AG08396 (cell line): ENCODE data around the gene TNFAIP3.
"Not testable (repeated sequence)": the region's sequence is repeated elsewhere in the genome, so short reads cannot be mapped to it uniquely, and the experiment has no call there.

Experiments
- DNase-seq: peaks from one replicate; pipeline ENCODE4 v3.0.0; 2012; ENCODE audit warnings: low spot score, mixed read lengths

TNFAIP3 gene

GRCh38 chr6:137878486-137879285 lies 11.6 kb downstream of the TNFAIP3 start:
- no peak for DNase-seq

DNA sequence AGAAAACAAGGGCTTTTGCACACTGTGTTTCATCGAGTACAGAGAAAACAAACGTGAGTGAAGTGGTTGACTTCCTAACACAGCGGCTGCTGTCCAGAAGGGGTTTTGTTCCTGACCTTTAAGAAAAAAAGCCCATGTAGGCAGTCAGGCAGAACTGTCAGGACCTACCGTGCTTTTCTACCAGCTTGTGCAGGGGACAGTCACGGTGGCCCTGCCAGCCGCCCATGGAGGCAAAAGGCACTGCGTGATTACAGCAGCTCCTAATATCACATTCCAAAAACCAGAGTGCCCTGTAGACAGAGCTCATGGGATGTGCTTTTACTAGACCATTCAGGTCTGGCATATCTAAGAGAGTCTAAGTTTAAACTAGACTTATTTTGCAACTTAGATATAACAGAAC lies 12.2 kb downstream of the TNFAIP3 start:
- no peak for DNase-seq

DNA sequence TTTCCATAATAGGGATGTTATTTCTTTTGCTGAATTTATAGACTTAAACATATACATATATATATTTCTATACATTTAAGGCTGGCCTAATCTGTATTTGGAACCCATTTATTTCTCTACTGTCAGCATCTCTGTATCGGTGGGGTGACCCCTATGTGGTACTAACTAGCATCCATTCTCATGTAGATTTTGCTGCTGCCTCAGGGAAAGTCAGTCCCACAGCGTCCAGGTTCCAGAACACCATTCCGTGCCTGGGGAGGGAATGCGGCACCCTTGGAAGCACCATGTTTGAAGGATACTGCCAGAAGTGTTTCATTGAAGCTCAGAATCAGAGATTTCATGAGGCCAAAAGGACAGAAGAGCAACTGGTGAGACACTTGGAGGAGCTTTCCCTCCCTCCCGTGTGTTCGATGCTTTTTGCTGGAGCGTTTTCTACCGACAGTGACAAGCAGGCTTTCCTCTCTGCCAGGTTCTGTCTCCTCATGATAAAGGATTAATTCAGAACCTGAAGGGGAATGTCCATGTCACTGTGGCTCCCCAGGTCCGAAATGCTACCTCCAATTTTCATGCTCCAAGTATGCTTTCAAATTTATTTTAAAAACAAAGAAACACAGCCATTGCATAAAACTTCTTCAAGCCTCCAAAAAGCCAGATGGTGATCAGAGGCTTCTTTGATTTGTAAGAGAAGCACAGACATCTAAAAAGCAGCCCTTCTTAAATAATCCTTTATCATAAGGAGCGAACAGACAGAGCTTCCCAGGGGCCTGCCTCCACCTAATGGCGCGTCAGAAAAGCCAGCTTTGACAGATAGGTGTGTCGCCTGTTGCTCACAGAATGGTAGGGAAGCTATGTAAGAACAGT lies 13.1 kb downstream of the TNFAIP3 start:
- DNase-seq, result no peak

DNA sequence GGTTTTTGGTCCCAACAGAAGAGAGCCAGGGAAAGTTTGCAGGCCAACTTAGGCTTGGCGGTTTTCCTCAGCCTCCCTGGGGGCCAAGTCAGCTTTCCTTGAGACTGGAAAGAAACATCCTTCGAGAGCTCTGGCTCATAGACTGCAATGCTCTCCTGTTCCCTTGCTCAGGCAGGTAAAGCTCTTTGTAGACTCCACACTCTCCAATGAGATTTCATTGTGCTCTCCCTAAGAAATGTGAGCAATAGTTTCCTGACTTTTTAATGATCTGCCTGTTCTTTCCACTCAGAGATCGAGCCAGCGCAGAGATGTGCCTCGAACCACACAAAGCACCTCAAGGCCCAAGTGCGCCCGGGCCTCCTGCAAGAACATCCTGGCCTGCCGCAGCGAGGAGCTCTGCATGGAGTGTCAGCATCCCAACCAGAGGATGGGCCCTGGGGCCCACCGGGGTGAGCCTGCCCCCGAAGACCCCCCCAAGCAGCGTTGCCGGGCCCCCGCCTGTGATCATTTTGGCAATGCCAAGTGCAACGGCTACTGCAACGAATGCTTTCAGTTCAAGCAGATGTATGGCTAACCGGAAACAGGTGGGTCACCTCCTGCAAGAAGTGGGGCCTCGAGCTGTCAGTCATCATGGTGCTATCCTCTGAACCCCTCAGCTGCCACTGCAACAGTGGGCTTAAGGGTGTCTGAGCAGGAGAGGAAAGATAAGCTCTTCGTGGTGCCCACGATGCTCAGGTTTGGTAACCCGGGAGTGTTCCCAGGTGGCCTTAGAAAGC lies 13.9 kb downstream of the TNFAIP3 start:
- no peak for DNase-seq

DNA sequence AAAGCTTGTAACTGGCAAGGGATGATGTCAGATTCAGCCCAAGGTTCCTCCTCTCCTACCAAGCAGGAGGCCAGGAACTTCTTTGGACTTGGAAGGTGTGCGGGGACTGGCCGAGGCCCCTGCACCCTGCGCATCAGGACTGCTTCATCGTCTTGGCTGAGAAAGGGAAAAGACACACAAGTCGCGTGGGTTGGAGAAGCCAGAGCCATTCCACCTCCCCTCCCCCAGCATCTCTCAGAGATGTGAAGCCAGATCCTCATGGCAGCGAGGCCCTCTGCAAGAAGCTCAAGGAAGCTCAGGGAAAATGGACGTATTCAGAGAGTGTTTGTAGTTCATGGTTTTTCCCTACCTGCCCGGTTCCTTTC lies 14.4 kb downstream of the TNFAIP3 start:
- no peak for DNase-seq

- no peak for DNase-seq
Observed at GRCh38 chr6:137882225-137882961, 15.3 kb downstream of the TNFAIP3 start.

- no peak for DNase-seq
Observed at GRCh38 chr6:137883400-137884148, 16.5 kb downstream of the TNFAIP3 start.

DNA sequence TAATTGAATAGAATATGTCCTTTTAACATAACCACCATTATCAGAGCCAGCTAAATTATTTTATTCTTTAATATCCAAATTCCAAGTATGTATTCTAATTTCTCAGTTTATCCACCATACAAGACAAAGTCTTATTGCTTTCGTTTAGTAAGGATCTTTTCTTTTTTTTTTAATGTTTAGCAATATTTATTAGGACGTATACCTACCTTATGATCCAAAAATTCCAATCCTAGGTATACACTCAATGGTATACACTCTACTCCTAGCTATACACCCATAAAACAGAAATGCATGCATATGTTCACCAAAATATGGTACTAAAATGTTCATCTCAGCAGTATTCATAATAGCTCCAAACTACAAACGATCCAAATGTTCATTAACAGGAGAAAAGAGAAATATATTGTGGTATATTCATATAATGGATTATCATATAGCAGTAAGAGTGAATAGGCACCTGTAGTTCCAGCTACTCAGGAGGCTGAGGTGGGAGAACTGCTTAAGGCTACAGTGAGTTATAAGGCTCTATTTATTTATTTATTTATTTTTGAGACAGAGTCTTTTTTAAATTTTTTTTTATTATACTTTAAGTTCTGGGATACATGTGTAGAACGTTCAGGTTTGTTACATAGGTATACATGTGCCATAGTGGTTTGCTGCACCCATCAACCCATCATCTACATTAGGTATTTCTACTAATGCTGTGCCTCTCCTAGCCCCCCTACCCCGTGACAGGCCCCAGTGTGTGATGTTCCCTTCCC lies 17.3 kb downstream of the TNFAIP3 start:
- DNase-seq, result no peak

GRCh38 chr6:137884910-137885229 lies 17.8 kb downstream of the TNFAIP3 start:
- not testable (repeated sequence) for DNase-seq

DNA sequence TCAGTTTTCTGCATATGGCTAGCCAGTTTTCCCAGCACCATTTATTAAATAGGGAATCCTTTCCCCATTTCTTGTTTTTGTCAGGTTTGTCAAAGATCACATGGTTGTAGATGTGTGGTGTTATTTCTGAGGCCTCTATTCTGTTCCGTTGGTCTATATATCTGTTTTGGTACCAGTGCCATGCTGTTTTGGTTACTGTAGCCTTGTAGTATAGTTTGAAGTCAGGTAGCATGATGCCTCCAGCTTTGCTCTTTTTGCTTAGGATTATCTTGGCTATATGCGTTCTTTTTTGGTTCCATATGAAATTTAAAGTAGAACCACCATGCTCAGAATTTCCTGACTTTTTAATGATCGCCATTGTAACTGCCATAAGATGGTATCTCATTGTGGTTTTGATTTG lies 19.2 kb downstream of the TNFAIP3 start:
- DNase-seq, result not testable (repeated sequence)

GRCh38 chr6:137890983-137891537 lies 24.0 kb downstream of the TNFAIP3 start:
- DNase-seq, result no peak

GRCh38 chr6:137892271-137892708 lies 25.2 kb downstream of the TNFAIP3 start:
- DNase-seq, result peak; percentile 61

DNA sequence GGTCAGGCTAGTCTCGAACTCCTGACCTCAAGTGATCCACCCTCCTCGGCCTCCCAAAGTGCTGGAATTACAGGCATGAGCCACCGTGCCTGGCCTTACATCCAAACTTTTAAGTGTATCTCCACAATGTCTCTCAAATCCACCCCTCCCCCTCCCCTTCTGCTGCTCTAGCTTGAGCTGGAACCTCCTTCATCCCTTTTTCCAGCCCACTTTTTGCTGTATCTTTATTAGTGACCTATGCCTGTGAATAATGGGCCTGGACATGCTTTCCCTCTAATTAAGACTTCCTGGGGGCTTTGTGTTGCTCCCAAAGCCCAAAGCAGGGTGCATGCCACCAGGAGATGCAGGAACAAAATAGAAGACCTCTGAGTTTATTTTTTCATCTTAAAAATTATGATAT lies 26.1 kb downstream of the TNFAIP3 start:
- DNase-seq, result no peak

DNA sequence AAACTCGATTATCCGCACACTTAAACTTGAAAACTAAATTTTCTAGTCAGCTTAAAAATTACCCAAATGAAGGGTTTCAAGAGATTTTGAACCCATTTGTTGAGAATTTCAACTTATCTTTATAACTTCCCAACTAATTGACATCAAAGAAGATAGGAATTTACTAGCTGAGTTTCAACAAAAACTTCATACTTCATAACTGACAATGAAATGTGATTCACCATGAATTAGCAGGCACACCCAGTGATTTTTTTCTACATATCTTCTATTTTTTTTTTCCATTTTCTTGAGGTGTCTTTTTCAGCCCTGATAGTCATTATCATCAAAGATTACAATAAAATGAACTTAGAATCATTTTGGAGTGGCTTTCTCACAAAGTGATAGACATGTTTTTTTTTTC lies 26.7 kb downstream of the TNFAIP3 start:
- no peak for DNase-seq

DNA sequence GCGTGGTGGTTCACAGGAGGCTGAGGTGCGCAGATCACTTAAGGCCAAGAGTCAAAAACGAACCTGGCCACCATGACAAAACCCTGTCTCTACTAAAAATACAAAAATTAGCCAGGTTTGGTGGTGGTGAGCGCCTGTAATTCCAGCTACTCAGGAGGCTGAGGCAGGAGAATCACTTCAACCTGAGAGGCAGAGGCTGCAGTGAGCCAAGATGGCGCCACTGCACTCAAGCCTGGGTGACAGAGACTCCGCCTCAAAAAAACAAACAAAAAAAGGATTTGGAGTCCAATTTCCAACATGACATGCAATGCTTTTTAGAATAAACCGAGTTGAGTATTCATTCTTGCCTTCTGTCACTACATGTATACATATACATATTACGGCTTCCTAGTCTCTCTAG lies 27.3 kb downstream of the TNFAIP3 start:
- DNase-seq, result not testable (repeated sequence)

GRCh38 chr6:137894779-137895385 lies 27.8 kb downstream of the TNFAIP3 start:
- DNase-seq, result no peak

DNA sequence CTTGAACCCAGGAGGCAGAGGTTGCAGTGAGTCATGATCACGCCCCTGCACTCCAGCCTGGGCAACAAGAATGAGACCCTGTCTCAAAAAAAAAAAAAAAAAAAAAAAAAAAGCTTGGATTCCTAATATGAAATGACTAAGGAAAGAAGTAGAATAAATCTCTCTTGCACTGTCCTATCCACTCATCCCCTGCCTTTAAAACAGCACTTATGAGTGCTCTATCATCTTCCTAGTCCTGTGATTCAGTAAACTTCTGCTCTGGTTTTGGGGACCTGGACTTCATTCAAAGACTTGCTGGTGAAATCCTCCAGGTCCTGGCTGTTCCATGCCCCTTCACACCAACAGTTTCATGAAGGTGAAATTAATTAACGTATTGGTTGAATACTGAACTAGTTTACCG lies 29.6 kb downstream of the TNFAIP3 start:
- DNase-seq, result no peak

GRCh38 chr6:137900815-137901214 lies 33.8 kb downstream of the TNFAIP3 start:
- DNase-seq, result no peak

DNA sequence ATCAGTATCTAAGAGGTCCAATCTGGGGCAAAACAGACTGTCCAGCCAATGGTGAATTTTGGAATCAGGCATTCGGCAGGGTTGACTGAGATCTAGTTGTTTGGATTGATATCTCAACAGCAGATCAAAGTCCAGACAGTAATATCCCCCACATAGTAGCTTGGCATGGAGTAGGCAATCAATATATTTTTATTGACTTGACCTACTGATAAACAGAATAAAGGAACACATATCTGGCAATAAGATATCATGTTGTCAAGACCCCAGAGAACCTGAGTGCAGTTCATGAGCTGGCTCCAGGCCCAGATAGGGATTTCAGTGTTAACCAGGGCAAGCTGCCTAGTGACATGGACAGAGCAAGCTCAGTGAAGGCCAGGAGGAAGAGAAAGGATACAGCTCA lies 34.4 kb downstream of the TNFAIP3 start:
- DNase-seq, result no peak

DNA sequence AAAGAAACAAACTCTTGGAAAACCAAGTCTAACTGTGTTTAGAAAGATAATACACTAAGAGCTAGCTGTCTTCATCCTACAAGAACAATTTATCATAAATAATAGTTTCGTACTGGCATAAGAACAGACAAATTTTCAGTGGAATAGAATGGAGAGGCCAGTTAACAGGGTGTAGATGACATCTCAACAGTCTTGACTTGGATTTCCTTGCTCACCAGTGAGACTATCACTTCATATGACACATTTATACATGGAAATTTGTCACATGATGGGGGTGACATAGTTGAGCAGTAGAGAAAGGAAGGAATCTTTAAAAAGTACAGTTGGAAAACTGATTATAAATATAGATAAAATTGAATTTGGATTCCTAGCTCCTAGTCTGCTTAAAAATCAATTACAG lies 35.6 kb downstream of the TNFAIP3 start:
- no peak for DNase-seq
